ENCODE results near the gene MLC1. TPM values are rescaled to one million over a fixed set of nuclear protein-coding genes. Genes with fewer than 3 reads are reported as not detected.

MLC1 gene
- total and polyA plus RNA-seq, 10 of the 15 experiments (the other 5 are each of a cell fraction or from before 2014, with no cell fraction given): 0.03 to 0.15 (median 0.07) TPM; not detected in 7

- H3K79me2 ChIP-seq (ENCODE audit: control insufficient read depth, insufficient read depth, low read length): no peaks in the 10 kb centered on the region
- no TSS peak for BruUV-seq (replicated peaks)
- H3K4me3 ChIP-seq: no peak overlapping the region
- intact Hi-C loops (cut with micrococcal nuclease; ENCODE audit: unreplicated experiment): no loop called here
- in situ Hi-C loops (cut with MboI): loop anchor here (5.0 to 25.0 kb wide), 2 partner anchors 101 to 696 kb away; no protein-coding TSS in a partner anchor
- H3K4me2 ChIP-seq (ENCODE audit: control insufficient read depth, insufficient read depth): no peak overlapping the region
- peaks cover 0 to 4% of the 10 kb centered on the region in 2 experiments; a peak in 1 of 4 replicates for H3K27me3 ChIP-seq (replicated peaks in 1 of 2; ENCODE audit: control insufficient read depth in 2 of 2, insufficient read depth in 2 of 2, low read length in 1 of 2)
- no peaks in the 10 kb centered on the region for H3K36me3 ChIP-seq (ENCODE audit: control insufficient read depth in 2 of 2, insufficient read depth in 2 of 2, low read length in 1 of 2)
- H3K9ac ChIP-seq (ENCODE audit: control insufficient read depth, insufficient read depth, low read length): no peak overlapping the region
- no peak overlapping the region for H2AFZ ChIP-seq (ENCODE audit: control insufficient read depth, low read depth, low read length)
- no peaks in the 10 kb centered on the region for H4K20me1 ChIP-seq (ENCODE audit: control insufficient read depth, insufficient read depth)
- POLR2A ChIA-PET: no interaction called here
- CTCF ChIA-PET: interaction anchor here (3.9 to 4.5 kb wide), 2 partner anchors 39 to 102 kb away, joined by 47 to 79 read pairs; no protein-coding TSS in a partner anchor
- 67% methylated on average over 23 of the region's 23 CpGs for WGBS (ENCODE audit: insufficient coverage, insufficient replicate concordance, low lambda C conversion rate, missing lambda C conversion rate)
- SMC1A ChIA-PET (ENCODE audit: uncharacterized antibody, unreplicated experiment): no interaction called here
- no peak for TF ChIP-seq HCFC1 (IDR thresholded peaks at IDR 0.05; ENCODE audit: low read length)
- no peak for TF ChIP-seq ZNF217 (IDR thresholded peaks at IDR 0.05)
- TF ChIP-seq CBFB (IDR thresholded peaks at IDR 0.05; ENCODE audit: low read depth): no peak
- no peak for TF ChIP-seq RFX5 (IDR thresholded peaks at IDR 0.05; ENCODE audit: low read depth, low read length)
- no peak for TF ChIP-seq ZNF622 (IDR thresholded peaks at IDR 0.05)
- no peak for TF ChIP-seq SREBF1 (IDR thresholded peaks at IDR 0.05; ENCODE audit: low read length)
- no peak for TF ChIP-seq TARDBP (IDR thresholded peaks at IDR 0.05; ENCODE audit: borderline replicate concordance)
- DNase-seq (ENCODE audit: low read depth, low spot score) (no peak), FAIRE-seq (no peak), ATAC-seq (no peak)
- H3K27ac ChIP-seq (ENCODE audit: control insufficient read depth, insufficient read depth): no peak overlapping the region
- RAD21 ChIA-PET (ENCODE audit: unreplicated experiment): interaction anchor here (0.9 kb wide), 1 partner anchor 73 kb away, joined by 4 read pairs; no protein-coding TSS in a partner anchor
- peaks cover 6% of the 10 kb centered on the region; the same call in 1 of the 2 replicates for H3K4me1 ChIP-seq (ENCODE audit: control insufficient read depth, insufficient read depth, low read length)
- H3K9me3 ChIP-seq (replicated peaks; ENCODE audit: control insufficient read depth, insufficient read depth, low read length): no peaks in the 10 kb centered on the region
Observed at GRCh38 chr22:50032941-50033601, 52.2 kb downstream of the MLC1 start.

Data from GM12878 (cell line).